Measurements from ENCODE around the gene ZFAND2A.
"Not testable (repeated sequence)": the region's sequence is repeated elsewhere in the genome, so short reads cannot be mapped to it uniquely, and the experiment has no call there.

- TF ChIP-seq CTCF (conservative IDR thresholded peaks at IDR 0.05; ENCODE audit: low read length); EZH2phosphoT487 (IDR thresholded peaks at IDR 0.05; ENCODE audit: borderline replicate concordance): not testable (repeated sequence)
Observed at GRCh38 chr7:1115171-1116045, 44.6 kb downstream of the ZFAND2A start.

Measured in Loucy (cell line).